GM18505 (cell line): Measurements from ENCODE around the gene YDJC.
"Not testable (repeated sequence)": the region's sequence is repeated elsewhere in the genome, so short reads cannot be mapped to it uniquely, and the experiment has no call there.

Source experiments
- ATAC-seq: cut with Tn5 transposase; IDR thresholded peaks from one replicate; pipeline ENCODE4 v1.9.1; 2021; ENCODE audit not compliant: unreplicated experiment
- POLR2A ChIP-seq: IDR thresholded peaks from 4 replicates; pipeline ENCODE4 v1.6.1; 2011; ENCODE audit warnings: borderline replicate concordance; ENCODE audit not compliant: insufficient read depth, insufficient read length; ENCODE audit errors: extremely low read depth

Gene YDJC

DNA sequence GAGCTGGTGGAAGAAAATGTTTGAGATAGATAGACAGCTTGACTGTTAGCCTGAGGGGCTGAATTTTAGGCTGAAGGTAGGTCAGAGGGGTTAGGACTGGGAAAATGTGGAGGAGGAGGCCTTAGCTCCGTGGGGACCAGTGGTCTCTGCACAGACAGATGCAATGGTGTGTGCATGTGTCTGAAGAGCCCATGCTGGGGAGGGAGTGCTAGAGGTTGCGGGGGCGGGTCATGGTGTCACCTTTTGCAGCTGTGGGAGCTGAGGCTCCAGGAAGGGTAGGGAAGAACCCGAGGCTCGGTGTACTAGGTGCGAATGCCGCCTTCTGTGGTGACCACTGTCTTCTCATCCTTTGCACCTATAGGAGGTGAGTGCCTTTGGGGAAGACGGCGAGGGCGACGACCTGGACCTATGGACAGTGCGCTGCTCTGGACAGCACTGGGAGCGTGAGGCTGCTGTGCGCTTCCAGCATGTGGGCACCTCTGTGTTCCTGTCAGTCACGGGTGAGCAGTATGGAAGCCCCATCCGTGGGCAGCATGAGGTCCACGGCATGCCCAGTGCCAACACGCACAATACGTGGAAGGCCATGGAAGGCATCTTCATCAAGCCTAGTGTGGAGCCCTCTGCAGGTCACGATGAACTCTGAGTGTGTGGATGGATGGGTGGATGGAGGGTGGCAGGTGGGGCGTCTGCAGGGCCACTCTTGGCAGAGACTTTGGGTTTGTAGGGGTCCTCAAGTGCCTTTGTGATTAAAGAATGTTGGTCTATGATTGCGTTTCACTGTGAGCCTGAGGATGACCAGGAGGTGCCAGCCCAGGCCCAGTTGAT lies 13.9 kb upstream of the YDJC start:
- no peak for ATAC-seq
- no peak for TF ChIP-seq POLR2A

DNA sequence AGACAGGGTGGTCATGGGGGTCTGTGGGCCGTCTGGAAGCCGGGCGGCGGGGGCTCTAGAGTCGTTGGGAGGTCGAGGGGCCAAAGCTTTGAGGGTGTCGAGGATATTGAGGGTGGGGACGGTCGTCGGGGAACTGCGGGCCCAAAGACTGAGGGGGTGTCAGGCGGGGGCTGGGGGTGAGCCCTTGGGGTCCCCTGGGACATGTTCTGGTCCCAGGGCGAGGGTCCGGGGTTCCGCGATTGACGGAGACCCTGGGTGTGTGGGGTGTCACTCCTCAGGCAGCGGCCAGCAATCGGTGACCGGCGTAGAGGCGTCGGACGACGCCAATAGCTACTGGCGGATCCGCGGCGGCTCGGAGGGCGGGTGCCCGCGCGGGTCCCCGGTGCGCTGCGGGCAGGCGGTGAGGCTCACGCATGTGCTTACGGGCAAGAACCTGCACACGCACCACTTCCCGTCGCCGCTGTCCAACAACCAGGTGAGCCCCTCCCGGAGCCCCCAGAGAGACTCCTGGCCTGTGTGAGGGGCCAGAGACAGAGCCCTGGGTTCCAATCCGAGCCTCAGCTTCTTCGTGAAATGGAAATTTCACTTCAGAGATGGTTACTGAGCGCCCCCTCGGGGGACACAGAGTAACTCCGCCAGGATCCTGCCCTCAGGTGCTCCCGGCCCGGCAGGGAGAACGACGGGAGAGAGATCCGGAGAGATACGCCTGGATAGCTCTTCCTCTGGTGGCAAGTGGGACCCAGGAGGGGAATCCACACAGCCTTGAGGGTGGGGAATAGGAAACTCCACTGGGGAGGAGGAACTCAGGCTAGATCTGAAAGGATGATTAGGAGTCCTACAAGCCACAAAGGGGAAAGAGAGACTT lies 13.0 kb upstream of the YDJC start:
- ATAC-seq: peak; percentile 23
- no peak for TF ChIP-seq POLR2A

DNA sequence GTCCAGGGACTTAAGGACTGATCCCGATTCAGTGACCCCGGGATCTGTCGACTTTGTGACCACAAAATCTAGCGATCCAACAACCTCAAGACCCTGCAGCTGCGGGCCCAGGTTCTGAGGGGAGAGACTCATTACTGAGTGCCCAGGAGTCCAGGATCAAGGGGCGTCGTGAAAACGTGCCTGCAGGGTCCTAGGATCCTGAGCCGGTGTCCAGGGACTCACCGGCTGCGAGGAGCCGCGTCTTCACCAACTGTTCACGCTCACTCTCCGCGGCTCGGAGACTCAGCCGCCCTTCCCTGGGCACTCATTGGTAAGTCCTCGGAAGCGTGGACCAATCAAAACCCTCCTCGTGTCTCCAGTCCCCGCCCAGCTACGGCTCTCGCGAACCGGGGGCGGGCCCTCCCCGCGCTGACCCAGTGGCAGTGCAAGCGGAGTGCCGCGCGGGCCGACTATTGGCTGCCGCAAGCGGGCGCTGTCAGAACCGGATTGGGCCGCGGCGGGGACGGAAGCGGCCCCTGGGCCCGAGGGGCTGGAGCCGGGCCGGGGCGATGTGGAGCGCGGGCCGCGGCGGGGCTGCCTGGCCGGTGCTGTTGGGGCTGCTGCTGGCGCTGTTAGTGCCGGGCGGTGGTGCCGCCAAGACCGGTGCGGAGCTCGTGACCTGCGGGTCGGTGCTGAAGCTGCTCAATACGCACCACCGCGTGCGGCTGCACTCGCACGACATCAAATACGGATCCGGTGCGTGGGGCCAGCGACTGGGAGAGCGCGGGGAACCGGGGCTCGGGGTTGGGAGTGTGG lies 12.2 kb upstream of the YDJC start, which contains the start of gene SDF2L1:
Gene SDF2L1, plus strand, starts transcription at position 514 of the 795 bp plus-strand sequence. Its CDS starts 35 bp downstream, at position 549.
- peak; percentile 79 for TF ChIP-seq POLR2A
- ATAC-seq: peak; percentile 90

DNA sequence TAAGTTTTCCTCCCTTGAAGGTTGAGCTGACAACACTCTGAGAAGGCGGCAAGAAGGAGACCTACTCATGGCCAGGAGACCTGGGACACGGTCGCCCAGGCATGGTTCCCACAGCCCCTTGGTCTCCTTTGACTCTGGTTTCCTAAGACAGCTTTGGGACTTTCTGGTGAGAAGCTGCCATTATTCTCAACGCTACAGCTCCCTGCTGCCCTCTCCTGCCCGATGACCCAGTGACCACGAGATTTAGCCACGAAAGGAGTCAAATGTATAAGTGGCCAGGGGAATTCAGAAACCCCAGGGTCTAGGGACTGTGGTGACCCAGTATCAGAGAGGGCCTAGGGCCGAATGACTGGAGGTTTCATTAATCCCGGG lies 11.6 kb upstream of the YDJC start:
- TF ChIP-seq POLR2A: no peak
- ATAC-seq: no peak

DNA sequence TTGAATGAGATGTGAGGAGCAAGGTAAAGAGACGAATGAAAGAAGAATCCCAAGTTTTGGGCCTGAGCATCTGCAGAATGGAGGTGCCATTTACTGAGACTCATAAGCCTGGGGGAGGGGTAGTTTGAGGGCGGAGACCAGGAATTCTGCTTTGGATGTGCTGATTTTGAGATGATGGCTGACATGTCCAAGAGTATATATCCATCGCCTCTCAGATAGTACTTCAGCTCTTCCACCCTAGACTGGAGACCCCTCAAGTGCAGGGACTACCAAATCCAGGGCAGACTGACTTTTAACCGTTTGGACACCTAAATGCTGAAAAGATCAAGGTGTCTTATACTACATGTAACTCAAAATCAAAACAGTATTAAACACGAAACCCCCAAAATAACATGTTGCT lies 11.0 kb upstream of the YDJC start:
- no peak for ATAC-seq
- TF ChIP-seq POLR2A: no peak

DNA sequence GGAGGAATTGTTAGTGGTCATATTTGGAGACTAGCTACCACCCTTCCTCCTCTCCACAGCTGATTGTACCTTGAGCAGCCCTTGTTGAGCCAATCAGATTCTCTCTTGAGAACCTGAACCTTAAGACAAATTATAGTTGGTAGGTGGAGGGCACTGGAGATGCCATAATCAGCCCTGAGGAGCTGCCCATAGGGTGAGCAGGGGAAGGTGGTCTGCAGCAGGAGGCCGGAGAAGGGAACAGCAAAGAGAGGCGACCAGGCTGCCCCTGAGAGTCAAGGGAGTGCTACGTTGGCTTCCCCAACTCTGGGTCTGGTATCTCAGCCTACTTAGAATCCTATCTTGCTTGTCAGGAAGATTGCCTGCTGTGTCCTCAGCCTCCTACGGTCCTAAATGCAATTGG lies 9.5 kb upstream of the YDJC start:
- TF ChIP-seq POLR2A: no peak
- no peak for ATAC-seq

DNA sequence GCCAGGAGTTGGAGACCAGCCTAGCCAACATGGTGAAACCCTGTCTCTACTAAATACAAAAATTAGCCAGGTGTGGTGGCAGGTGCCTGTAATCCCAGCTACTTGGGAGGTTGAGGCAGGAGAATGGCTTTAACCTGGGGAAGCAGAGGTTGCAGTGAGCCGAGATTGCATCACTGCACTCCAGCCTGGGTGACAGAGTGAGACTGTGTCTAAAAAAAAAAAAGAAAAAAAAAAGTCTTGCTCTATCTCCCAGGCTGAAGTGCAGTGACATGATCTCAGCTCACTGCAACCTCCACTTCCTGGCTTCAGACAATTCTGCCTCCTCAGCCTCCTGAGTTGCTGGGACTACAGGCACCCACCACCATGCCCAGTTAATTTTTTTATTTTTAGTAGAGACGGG lies 7.6 kb upstream of the YDJC start:
- ATAC-seq: not testable (repeated sequence)

DNA sequence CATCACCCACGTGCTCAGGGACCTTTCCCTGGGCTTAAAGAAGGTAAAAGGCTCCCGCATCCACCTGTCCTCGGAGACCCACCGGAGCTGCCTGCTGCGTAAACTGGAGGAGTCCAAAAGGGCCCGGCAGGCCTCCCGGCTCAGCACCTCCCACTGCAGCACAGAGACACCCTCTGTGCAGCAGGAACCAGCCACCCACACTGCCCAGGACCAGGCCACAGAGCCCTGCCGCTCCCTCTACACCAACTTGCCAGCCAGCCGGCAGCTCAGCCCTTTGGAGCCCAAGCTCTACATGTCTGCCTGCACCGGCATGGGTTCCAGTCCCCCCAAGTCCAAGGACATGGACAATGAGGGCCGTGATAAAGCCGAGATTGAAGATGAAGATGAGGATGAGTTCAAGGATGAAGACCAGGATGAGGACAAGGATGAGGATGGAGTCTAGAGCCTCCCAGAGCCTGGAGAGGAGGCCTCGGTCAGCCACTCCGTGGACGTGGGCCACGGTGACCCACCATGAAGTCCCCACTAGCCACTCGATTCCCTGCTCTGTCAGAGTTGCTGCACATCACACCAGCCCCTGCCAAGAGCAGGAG lies 6.9 kb upstream of the YDJC start:
- TF ChIP-seq POLR2A: no peak
- no peak for ATAC-seq

DNA sequence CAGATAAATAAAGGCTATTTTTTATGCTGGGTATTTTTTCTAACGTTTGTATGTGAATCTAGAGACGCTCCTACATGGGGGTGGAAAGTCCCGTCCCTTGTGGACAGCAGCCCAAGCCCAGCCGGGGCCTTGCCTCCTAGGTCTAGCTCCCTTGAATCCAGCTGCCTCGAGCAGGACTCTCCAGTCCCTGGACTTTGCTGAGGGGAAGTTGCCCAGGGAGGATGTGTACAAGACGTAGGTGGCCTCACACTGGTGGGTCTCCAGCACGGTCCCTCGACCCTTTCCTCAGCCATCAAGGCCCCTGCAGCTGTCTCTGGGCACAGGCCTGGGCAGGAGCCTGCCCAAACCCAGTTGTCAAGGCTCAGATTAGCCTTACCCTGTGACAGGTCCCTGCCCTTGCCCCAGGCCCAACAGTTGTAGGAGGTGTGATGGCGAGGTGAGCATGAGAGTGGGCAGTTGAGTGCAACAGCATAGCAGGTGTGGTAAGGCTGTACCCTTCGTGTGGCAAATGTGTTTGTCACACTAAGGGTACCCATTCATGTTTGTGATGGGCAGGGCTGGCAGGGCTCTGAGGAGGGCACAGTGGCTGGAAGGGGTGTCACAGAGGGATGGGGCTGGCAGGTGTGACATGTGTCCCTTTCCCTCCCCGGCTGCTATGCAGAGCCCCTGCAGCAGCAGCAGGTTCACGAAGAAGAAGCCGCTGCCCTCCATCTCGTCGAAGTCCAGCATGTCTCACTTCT lies 6.1 kb upstream of the YDJC start:
- no peak for TF ChIP-seq POLR2A
- no peak for ATAC-seq

DNA sequence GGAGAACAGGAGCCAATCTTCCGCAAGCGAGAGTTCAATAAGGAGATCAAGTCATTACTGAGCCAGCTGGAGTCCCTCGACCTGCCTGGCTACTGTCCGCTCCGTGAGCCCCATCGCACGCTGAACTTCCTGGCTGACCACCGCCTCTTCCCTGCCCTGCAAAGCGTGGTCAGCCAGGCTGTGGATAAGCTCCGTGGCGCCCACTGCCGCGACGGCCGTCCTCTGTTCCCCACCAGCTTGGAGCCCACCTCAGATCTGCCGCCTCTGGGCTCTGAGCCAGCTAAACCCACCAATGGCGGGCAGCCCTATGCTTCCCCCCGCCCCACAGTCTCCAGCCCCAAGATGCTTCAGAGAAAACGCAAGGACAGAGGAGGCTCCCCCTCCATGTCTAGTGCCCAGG lies 5.0 kb upstream of the YDJC start:
- ATAC-seq: no peak
- TF ChIP-seq POLR2A: no peak

DNA sequence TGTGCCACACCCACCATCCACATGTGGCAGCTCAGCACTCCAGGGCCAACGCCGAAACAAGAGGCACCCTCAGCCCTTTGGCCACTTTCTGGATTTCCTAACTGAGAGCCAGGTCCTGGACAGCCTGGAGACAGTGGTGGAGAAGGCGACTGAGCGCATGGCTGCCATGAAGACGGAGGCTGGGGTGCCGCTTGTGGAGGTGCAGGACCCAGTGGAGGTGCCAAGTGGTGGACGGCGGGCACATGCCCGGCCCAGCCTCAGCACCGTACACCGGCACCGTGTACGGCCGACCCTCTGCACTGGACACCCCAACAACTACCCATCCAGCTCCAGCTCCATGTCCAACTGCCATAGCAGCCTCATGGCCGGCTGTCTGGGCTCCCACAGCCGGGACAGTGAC lies 4.3 kb upstream of the YDJC start:
- no peak for ATAC-seq
- no peak for TF ChIP-seq POLR2A

DNA sequence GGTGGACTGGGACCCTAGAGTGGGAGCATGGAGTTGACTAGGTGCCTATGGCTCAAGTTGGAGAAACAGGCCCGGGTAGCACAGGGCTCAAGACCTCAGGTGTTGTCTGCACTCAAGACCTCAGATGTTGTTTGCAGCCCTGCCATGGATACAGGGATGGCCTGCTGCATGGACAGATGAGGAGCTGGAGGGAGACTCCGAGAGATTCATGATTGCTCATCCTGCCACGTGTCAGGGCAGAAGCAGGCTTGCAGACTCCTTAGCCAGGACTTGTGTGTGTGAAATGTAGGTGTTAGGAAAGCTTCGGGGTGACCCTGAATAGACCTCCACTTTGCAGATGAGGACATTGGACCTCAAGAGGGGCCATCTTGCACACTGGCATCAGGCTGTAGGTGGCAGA lies 3.7 kb upstream of the YDJC start:
- TF ChIP-seq POLR2A: no peak
- ATAC-seq: no peak
